GM13976 (cell line): ENCODE data around the gene UBE2V1.

ENCODE experiments used
- DNase-seq: peaks from one replicate; pipeline ENCODE4 v3.0.0; 2012; ENCODE audit warnings: low spot score
- CTCF ChIP-seq: IDR thresholded peaks from 2 replicates; pipeline ENCODE4 v1.5.1; 2012; ENCODE audit warnings: borderline replicate concordance, mild to moderate bottlenecking; ENCODE audit not compliant: insufficient read depth; ENCODE audit errors: extremely low read depth, missing control alignments, control extremely low read depth
- in situ Hi-C: fragments of 300-500 bp; cut with MboI; formaldehyde crosslinking; loops from one replicate; pipeline ENCODE4 v1.12.0; 2022; ENCODE audit warnings: low sequenced_read_pairs, mixed read lengths, inconsistent platforms; ENCODE audit not compliant: unreplicated experiment

Gene UBE2V1

GRCh38 chr20:50115591-50116367 is 2.8 kb upstream of the UBE2V1 start:
- DNase-seq: peak; percentile 90
- in situ Hi-C loops: no loop called here
- no peak for TF ChIP-seq CTCF

- TF ChIP-seq CTCF: no peak
- in situ Hi-C loops: no loop called here
- no peak for DNase-seq
Measured at GRCh38 chr20:50115041-50115512, 2.1 kb upstream of the UBE2V1 start.

DNA sequence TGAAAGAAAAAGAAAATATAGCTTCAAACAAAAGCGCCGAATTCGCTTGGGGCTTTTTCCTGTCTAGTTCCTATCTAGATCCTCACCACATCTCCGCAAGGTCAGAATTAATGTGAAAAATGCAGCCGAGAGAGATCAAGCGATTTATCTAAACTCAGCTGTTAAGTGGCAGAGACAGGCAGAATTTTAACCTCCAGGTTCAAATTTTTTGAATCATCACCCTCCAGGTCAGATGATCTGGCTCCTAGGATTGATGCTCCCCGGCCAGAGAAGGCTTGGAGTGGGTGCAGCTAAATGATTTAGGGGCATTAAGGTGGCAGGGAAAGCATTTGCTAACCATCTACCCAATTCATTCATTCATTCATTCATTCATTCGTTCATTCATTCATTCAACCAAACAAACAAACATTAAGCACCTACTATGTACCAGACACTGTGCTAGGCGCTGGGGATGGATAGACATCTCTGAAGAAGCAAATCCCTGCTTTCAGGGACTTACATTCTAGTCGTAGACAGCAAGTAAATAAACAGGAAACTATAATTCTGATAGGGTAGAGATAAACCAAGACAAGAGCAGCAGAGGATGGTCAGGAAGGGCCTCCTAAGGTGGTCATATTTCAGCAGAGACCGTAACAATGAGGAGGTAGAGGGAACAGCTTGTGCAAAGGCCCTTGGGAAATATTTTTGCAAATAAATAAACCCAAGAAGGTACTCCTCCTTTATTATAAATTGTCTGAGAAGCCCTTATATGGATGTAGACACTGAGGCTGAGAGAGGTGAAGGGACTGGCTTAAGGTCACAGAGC is 672 bp upstream of the UBE2V1 start:
- no peak for TF ChIP-seq CTCF
- DNase-seq: no peak
- in situ Hi-C loops: no loop called here

- no peak for TF ChIP-seq CTCF
- DNase-seq: no peak
- in situ Hi-C loops: no loop called here
Measured at GRCh38 chr20:50111829-50112495, 988 bp downstream of the UBE2V1 start.

DNA sequence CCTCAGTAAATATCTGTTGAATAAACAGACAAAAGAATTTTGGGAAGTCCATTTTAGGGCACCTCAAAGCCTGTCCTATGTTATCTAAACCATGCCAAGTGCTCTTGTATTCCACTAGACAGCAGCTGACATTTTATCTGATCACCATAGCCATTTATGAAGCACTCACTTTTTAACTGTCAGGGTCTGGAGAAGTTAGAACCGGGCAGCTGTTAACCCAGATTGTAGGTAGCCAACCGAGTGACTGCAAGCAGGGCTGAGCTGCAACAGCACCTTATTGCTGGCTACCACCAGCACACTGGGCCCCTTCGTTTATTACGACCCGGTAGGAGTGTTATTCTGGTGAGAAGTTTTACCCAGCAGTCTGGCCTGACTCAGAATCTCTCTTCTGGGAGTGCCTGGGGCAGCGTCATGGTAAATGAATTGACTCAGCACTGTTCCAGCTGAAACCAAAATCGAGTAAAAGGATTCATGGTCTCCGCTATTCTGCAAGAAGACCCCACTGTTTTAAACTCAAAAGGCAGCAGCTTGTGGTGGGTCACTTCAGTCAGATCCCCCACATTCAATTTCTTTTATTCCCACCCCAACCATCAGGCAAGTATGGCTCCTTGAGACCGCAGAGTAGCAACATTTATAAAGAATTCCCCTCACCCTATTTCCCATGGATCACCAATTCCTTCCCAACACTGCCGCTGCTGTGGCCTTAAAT is 1.7 kb downstream of the UBE2V1 start:
- TF ChIP-seq CTCF: no peak
- in situ Hi-C loops: no loop called here
- no peak for DNase-seq
